GM12875 (cell line): ENCODE measurements around the gene SFI1.
A peak's percentile ranks its signal among the peaks of the same experiment; 100 is the strongest.

ENCODE experiments used
- H3K4me3 ChIP-seq: one replicate; pipeline ENCODE4 v1.5.1; 2011; ENCODE audit warnings: low read depth, low read length, control low read depth
- TF ChIP-seq, protein P1 (sequence below): IDR thresholded peaks from 2 replicates; pipeline ENCODE4 v1.5.1; 2011; ENCODE audit warnings: low read depth, mild to moderate bottlenecking, control low read depth, inconsistent platforms, low read length, moderate library complexity, borderline replicate concordance; ENCODE audit not compliant: insufficient read depth

The SFI1 gene

GRCh38 chr22:31651664-31652063, 155.3 kb downstream of the SFI1 start:
- TF ChIP-seq, protein P1, sequence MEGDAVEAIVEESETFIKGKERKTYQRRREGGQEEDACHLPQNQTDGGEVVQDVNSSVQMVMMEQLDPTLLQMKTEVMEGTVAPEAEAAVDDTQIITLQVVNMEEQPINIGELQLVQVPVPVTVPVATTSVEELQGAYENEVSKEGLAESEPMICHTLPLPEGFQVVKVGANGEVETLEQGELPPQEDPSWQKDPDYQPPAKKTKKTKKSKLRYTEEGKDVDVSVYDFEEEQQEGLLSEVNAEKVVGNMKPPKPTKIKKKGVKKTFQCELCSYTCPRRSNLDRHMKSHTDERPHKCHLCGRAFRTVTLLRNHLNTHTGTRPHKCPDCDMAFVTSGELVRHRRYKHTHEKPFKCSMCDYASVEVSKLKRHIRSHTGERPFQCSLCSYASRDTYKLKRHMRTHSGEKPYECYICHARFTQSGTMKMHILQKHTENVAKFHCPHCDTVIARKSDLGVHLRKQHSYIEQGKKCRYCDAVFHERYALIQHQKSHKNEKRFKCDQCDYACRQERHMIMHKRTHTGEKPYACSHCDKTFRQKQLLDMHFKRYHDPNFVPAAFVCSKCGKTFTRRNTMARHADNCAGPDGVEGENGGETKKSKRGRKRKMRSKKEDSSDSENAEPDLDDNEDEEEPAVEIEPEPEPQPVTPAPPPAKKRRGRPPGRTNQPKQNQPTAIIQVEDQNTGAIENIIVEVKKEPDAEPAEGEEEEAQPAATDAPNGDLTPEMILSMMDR = no peak
- no peak overlapping the region for H3K4me3 ChIP-seq

DNA sequence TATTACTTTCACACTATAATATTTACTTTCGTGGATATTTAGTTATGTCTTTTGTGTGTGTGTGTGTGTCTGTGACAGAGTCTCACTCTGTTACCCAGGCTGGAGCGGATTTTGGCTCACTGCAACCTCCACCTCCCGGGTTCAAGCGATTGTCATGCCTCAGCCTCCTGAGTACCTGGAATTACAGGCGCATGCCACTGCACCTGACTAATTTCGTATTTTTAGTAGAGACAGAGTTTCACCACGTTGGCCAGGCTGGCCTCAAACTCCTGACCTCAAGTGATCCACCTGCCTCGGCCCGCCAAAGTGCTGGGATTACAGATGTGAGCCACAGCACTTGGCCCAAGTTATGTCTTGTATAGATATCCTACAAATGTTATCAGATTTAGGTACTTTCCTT, 155.8 kb downstream of the SFI1 start:
- H3K4me3 ChIP-seq = peak overlapping the region; percentile 18
- TF ChIP-seq, protein P1 = no peak

GRCh38 chr22:31652911-31653684, 156.8 kb downstream of the SFI1 start:
- TF ChIP-seq, protein P1 = no peak
- H3K4me3 ChIP-seq = no peak overlapping the region

DNA sequence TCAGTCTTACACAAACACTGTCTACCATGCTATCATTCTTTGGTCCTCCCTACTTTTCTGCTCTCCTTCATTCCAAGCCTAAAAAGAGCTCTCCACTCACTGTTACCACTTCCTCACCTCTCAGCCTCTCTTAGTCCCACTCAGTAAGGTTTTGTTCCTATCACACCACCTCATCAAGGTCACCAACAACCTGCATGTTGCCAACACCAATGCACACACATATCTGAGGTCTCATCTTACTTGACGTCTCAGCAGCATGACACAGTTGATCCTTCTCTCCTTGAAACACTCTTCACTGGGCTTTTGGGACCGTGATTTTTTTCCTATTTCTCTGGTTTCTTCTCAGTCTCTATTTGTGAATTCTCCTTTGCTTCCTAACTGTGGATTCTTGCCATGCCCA, 157.6 kb downstream of the SFI1 start:
- TF ChIP-seq, protein P1 = no peak
- no peak overlapping the region for H3K4me3 ChIP-seq

DNA sequence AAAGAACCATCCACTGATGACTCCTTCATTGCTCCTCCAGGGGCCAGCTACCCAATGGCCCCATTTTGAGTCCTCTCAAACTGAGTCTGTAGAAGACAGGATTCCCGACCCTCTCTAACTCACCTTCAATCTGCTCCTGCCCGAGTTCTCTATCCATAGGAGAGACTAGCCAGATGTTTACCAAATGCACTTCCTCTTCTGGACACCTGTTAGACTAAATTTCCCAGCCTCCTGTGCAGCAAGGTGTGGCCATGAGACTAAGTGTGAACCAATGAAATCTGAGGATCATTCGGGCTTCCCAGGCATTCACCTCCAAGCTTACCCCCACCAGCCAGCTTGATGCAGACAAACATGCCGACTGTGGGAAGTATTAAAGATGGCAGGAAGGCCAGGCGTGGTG, 158.1 kb downstream of the SFI1 start:
- TF ChIP-seq, protein P1 = no peak
- H3K4me3 ChIP-seq = no peak overlapping the region

- TF ChIP-seq, protein P1 = no peak
- H3K4me3 ChIP-seq = no peak overlapping the region
Measured at GRCh38 chr22:31659246-31659645, 162.9 kb downstream of the SFI1 start.

- H3K4me3 ChIP-seq = peak overlapping the region; percentile 83
Measured at GRCh38 chr22:31660860-31661341, 164.6 kb downstream of the SFI1 start.
